Gastroesophageal sphincter (tissue), 3 donors: Measurements from ENCODE around the gene MRPL11.

Source experiments
- CTCF ChIP-seq, 4 experiments: fragments of 200-600 bp in 2 of 4; fragments of 450-650 bp in 2 of 4; sonication (generic) in 1 of 4; IDR thresholded peaks; one replicate each; pipeline ENCODE4 v1.5.1; 2017 to 2019; ENCODE audit warnings: antibody characterized with exemption in 4 of 4, mild to moderate bottlenecking in 2 of 4, moderate library complexity in 2 of 4
- EP300 ChIP-seq: sonication (generic); formaldehyde crosslinking; IDR thresholded peaks from one replicate; pipeline ENCODE4 v1.6.1; 2017; ENCODE audit warnings: antibody characterized with exemption, mild to moderate bottlenecking
- POLR2A ChIP-seq, 2 donors: fragments of 450-650 bp; IDR thresholded peaks; one replicate each; pipeline ENCODE4 v1.6.1; 2017; ENCODE audit warnings: antibody characterized with exemption in 2 of 2, mild to moderate bottlenecking in 2 of 2, moderate library complexity in 1 of 2

GRCh38 chr11:66477263-66478201, 38.9 kb upstream of the MRPL11 start:
- TF ChIP-seq CTCF (IDR thresholded peaks at IDR 0.05) (no peak), POLR2A (IDR thresholded peaks at IDR 0.05) (no peak), EP300 (no peak)
